ENCODE measurements around the gene PTPN4. TPM values are rescaled to one million over a fixed set of nuclear protein-coding genes. Genes with fewer than 3 reads are reported as not detected.

The PTPN4 gene
- total RNA-seq, 2 donors from 2014 or later = 12.2 to 21.1 TPM

DNA sequence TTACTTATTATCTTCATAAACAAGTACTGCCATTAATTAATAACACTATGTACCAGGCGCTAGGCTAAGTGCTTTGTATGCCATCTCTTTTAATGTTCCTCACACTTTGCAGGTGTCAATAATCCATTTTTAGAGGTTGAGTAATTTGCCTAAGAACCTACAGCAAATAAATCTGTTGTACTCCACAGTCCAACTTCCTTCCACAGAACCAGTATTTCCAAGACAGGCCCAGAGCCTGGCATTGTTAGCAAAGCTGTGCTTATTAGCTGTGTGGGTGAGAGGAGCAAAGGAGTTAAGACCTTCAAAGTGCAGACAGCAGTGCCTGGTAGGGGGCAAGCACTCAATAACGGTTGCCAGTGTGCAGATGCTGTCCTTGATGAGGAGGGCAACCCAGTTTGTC lies 14.2 kb upstream of the PTPN4 start:
- Histone ChIP-seq H3K4me3 (no peak overlapping the region), H3K9me3 (no peaks in the 10 kb centered on the region), H3K27me3 (no peaks in the 10 kb centered on the region), H3K36me3 (replicated peaks in 1 of 2; ENCODE audit: insufficient read depth in 1 of 2, low read depth in 2 of 2) (no peaks in the 10 kb centered on the region), H3K4me1 (no peaks in the 10 kb centered on the region), H3K27ac (no peak overlapping the region)
- intact Hi-C loops (cut with DNase I) = no loop called here
- ATAC-seq = no peak
- 53 to 69% methylated on average over 2 of the region's 2 CpGs for WGBS, 2 donors
- no peak for TF ChIP-seq POLR2A (IDR thresholded peaks at IDR 0.05)
- TF ChIP-seq, protein P1, sequence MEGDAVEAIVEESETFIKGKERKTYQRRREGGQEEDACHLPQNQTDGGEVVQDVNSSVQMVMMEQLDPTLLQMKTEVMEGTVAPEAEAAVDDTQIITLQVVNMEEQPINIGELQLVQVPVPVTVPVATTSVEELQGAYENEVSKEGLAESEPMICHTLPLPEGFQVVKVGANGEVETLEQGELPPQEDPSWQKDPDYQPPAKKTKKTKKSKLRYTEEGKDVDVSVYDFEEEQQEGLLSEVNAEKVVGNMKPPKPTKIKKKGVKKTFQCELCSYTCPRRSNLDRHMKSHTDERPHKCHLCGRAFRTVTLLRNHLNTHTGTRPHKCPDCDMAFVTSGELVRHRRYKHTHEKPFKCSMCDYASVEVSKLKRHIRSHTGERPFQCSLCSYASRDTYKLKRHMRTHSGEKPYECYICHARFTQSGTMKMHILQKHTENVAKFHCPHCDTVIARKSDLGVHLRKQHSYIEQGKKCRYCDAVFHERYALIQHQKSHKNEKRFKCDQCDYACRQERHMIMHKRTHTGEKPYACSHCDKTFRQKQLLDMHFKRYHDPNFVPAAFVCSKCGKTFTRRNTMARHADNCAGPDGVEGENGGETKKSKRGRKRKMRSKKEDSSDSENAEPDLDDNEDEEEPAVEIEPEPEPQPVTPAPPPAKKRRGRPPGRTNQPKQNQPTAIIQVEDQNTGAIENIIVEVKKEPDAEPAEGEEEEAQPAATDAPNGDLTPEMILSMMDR (IDR thresholded peaks at IDR 0.05) = no peak
- DNase-seq = no peak

DNA sequence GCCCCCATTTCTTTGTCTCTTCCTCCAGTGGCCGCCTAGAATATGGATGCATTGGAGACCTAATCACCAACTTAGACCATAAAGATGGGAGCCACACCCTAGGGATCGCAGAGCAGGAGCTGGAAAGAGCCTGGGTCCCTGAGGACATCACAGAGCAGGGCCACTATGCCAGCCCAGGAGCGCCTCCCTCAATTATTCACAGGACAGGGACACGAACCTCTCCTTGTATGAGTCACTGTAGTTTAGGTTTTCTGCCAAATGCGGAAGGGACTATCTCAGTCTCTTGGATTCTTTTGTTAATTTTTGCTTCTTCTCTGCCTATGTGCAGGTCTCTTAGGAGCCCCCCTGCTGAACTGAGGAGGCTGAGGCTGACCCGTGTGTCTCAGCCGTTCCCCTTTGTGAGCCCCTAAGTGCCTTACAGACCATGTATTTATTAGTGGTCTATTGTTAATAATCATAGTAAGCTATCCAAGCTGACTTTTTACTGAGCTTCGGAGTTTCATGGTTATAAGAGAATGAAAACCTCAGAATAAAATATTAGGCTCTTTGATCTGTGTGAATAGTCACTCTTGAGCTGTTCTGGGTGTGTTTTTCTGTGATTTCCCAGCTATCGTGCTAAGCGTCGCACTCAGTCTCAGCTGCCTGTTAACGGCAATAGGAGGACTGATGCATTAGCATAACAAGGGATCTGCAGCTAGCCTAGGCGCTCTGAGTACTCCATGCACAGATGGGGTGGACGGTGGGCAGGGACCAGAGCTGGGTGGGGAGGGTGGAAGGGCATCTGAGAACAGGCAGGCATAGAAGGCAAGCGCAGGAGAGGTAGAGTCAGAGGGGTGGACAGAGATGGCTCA lies 12.7 kb upstream of the PTPN4 start:
- intact Hi-C loops (cut with DNase I) = no loop called here
- Histone ChIP-seq H3K36me3 (replicated peaks in 1 of 2; ENCODE audit: insufficient read depth in 1 of 2, low read depth in 2 of 2) (no peaks in the 10 kb centered on the region), H3K9me3 (no peaks in the 10 kb centered on the region), H3K4me3 (no peak overlapping the region), H3K4me1 (no peaks in the 10 kb centered on the region), H3K27me3 (no peaks in the 10 kb centered on the region), H3K27ac (no peak overlapping the region)
- 81 to 86% methylated on average over 15 of the region's 15 CpGs for WGBS, 2 donors
- ATAC-seq (no peak), DNase-seq (no peak)
- no peak for TF ChIP-seq POLR2A (IDR thresholded peaks at IDR 0.05)
- TF ChIP-seq, protein P1 (IDR thresholded peaks at IDR 0.05) = no peak

DNA sequence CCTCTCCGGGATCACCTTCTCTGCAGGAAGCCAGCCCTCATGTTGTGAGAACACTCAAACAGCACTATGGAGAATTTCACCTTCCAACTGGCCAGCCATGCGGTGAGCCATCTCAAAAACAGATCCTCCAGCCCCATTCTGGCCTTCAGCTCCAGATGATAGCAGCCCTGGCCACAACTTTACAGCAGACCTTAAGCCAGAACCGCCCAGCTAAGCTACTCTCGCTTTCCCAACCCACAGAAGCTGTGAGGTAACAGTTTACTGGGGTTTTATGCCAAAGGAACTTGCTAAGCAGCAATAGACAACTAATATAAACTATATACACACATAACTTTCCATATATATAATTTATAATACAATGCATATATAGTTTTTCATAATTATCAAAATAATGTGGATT lies 11.6 kb upstream of the PTPN4 start:
- no peaks in the 10 kb centered on the region for H3K4me1 ChIP-seq
- no peaks in the 10 kb centered on the region for H3K27me3 ChIP-seq
- DNase-seq (no peak), ATAC-seq (no peak)
- intact Hi-C loops (cut with DNase I) = no loop called here
- no peak overlapping the region for H3K4me3 ChIP-seq
- no peak overlapping the region for H3K27ac ChIP-seq
- no peak for TF ChIP-seq POLR2A (IDR thresholded peaks at IDR 0.05)
- TF ChIP-seq, protein P1 (IDR thresholded peaks at IDR 0.05) = no peak
- no peaks in the 10 kb centered on the region for H3K36me3 ChIP-seq (replicated peaks in 1 of 2; ENCODE audit: insufficient read depth in 1 of 2, low read depth in 2 of 2)
- H3K9me3 ChIP-seq = no peaks in the 10 kb centered on the region
- WGBS, 2 donors = 88 to 97% methylated on average over 2 to 4 of the region's 4 CpGs

DNA sequence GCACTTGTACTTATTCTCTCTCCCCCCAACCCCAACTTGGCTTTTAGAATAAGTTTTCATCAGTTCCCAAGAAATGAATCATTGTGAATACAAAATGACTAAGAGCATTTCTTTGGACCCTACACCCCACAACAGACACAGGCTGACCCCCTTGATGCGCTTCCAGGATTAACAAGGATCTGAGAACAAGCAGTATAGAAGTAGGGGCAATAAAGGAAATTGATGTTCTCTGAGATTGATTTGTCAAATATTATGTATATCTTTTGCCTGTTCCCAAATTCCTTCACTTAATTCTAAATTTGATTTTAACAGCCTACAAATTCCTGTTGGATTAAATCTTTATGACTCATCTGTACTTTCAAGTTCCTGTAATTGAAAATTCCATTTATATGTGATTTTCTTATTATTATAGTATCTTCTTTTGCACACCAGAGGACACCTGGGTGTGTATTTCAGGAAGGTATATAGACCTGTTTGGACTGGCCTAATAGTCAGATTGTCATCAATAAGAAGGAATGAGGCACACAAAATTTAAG lies 10.2 kb upstream of the PTPN4 start:
- Histone ChIP-seq H3K4me3 (no peak overlapping the region), H3K4me1 (no peaks in the 10 kb centered on the region), H3K36me3 (replicated peaks in 1 of 2; ENCODE audit: insufficient read depth in 1 of 2, low read depth in 2 of 2) (no peaks in the 10 kb centered on the region), H3K9me3 (no peaks in the 10 kb centered on the region), H3K27ac (no peak overlapping the region), H3K27me3 (no peaks in the 10 kb centered on the region)
- TF ChIP-seq, protein P1 (IDR thresholded peaks at IDR 0.05) = no peak
- TF ChIP-seq POLR2A (IDR thresholded peaks at IDR 0.05) = no peak
- intact Hi-C loops (cut with DNase I) = no loop called here
- no peak for DNase-seq
- no peak for ATAC-seq
- 96% methylated on average over 1 of the region's 1 CpG for WGBS, 2 donors

Measured in body of pancreas (tissue), 4 donors.